ENCODE results near the gene DEFB127. TPM values are rescaled to one million over a fixed set of nuclear protein-coding genes. Genes with fewer than 3 reads are reported as not detected.
"Not testable (repeated sequence)": the region's sequence is repeated elsewhere in the genome, so short reads cannot be mapped to it uniquely, and the experiment has no call there.

Gene DEFB127, protein sequence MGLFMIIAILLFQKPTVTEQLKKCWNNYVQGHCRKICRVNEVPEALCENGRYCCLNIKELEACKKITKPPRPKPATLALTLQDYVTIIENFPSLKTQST
- not detected for total RNA-seq
- polyA plus RNA-seq, result not detected
- long read RNA-seq, donor 1, result 0 reads
- long read RNA-seq, donor 2, result 0 reads

DNA sequence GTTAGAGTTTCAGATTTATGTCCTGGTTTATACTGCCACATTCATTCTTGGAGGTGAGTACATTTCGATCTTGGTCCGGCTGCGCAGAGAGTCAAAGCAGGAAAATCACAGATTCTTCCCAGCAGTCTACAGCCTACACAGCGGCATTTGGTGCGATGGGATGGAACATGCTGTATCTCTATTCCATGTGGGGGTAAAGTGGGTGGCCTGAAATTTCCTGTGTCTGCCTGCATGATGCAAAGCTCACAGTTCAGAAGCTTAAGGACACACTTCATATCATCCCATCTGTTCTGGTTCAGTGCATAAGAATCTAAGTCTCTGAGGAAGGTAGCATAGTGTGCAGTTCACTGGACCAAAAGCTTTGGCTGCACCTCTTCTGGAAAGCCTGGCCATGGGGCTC, at the start of gene DEFB127:
Gene DEFB127, plus strand, starts transcription at position 301 of the 400 bp plus-strand sequence. Its CDS starts 91 bp downstream, at position 392.
- no peaks in the 10 kb centered on the region for H3K9me3 ChIP-seq
- DNase-seq, result no peak
- no peak within 1 kb of the TSS for H3K4me3 ChIP-seq
- H3K27ac ChIP-seq, result no peak within 1 kb of the TSS
- no peaks in the 10 kb centered on the region for H3K36me3 ChIP-seq
- 85 to 95% (median 92%) methylated on average over 5 of the region's 5 CpGs for WGBS, 5 donors
- no peaks in the 10 kb centered on the region for H3K4me1 ChIP-seq
- H3K27me3 ChIP-seq (replicated peaks in 1 of 7), result peaks cover 0 to 7% (median 0%) of the 10 kb centered on the region in 7 donors
- intact Hi-C loops (cut with DNase I; ENCODE audit: low total_unique reads), result no loop called here
- TF ChIP-seq POLR2AphosphoS5 (IDR thresholded peaks at IDR 0.05), result no peak

DNA sequence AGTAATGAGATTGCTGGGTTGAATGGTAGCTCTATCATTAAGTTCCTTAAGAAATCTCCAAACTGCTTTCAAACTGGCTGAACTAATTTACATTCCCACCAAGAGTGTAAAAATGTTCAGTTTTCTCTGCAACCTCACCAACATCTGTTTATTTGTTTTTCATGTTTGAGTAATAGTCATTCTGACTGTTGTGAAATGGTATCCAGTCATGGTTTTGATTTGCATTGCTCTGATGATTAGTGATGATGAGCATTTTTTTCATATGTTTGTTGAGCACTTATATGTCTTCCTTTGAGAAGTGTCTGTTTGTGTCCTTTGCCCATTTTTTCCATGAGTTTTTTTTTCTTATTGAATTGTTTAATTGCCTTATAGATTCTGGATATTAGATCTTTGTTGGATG, 44.9 kb upstream of the DEFB127 start:
- Histone ChIP-seq H3K27ac (no peak overlapping the region), H3K36me3 (no peaks in the 10 kb centered on the region), H3K27me3 (replicated peaks in 1 of 7) (peaks cover 0 to 30% (median 9%) of the 10 kb centered on the region in 7 donors), H3K9me3 (peaks cover 0 to 11% (median 6%) of the 10 kb centered on the region in 8 donors), H3K4me1 (no peaks in the 10 kb centered on the region), H3K4me3 (no peak overlapping the region)
- intact Hi-C loops (cut with DNase I; ENCODE audit: low total_unique reads), result no loop called here
- DNase-seq, result no peak
- TF ChIP-seq, protein P1, sequence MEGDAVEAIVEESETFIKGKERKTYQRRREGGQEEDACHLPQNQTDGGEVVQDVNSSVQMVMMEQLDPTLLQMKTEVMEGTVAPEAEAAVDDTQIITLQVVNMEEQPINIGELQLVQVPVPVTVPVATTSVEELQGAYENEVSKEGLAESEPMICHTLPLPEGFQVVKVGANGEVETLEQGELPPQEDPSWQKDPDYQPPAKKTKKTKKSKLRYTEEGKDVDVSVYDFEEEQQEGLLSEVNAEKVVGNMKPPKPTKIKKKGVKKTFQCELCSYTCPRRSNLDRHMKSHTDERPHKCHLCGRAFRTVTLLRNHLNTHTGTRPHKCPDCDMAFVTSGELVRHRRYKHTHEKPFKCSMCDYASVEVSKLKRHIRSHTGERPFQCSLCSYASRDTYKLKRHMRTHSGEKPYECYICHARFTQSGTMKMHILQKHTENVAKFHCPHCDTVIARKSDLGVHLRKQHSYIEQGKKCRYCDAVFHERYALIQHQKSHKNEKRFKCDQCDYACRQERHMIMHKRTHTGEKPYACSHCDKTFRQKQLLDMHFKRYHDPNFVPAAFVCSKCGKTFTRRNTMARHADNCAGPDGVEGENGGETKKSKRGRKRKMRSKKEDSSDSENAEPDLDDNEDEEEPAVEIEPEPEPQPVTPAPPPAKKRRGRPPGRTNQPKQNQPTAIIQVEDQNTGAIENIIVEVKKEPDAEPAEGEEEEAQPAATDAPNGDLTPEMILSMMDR (IDR thresholded peaks at IDR 0.05 in 8 of 11, conservative IDR thresholded peaks at IDR 0.05 in 3 of 11), result no peak
- no peak for TF ChIP-seq POLR2A (IDR thresholded peaks at IDR 0.05)
- TF ChIP-seq POLR2AphosphoS5 (IDR thresholded peaks at IDR 0.05), result no peak

DNA sequence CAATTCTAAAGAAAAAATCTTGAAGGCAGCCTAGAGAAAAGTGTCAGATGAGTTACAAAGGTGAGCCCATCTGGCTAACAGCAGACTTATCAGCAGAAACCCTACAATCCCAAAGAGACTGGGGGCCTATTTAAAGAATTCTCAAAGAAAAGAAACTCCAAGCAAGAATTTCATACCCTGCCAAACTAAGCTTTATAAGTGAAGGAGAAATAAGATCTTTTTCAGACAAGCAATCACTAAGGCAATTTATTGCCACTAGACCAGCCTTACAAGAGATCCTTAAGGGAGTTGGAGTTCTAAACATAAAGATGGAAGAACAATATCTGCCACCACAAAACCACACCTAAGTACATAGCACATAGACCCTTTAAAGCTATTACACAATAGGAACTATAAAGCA, 39.7 kb upstream of the DEFB127 start:
- Histone ChIP-seq H3K36me3 (no peaks in the 10 kb centered on the region), H3K27ac (no peak overlapping the region), H3K4me3 (no peak overlapping the region), H3K27me3 (replicated peaks in 1 of 7) (peaks cover 0 to 67% (median 12%) of the 10 kb centered on the region in 7 donors), H3K9me3 (peaks cover 0 to 25% (median 14%) of the 10 kb centered on the region in 8 donors), H3K4me1 (no peaks in the 10 kb centered on the region)
- TF ChIP-seq POLR2A (IDR thresholded peaks at IDR 0.05), result no peak
- TF ChIP-seq, protein P1 (IDR thresholded peaks at IDR 0.05 in 8 of 11, conservative IDR thresholded peaks at IDR 0.05 in 3 of 11), result no peak
- no peak for TF ChIP-seq POLR2AphosphoS5 (IDR thresholded peaks at IDR 0.05)
- no peak for DNase-seq
- intact Hi-C loops (cut with DNase I; ENCODE audit: low total_unique reads), result no loop called here

DNA sequence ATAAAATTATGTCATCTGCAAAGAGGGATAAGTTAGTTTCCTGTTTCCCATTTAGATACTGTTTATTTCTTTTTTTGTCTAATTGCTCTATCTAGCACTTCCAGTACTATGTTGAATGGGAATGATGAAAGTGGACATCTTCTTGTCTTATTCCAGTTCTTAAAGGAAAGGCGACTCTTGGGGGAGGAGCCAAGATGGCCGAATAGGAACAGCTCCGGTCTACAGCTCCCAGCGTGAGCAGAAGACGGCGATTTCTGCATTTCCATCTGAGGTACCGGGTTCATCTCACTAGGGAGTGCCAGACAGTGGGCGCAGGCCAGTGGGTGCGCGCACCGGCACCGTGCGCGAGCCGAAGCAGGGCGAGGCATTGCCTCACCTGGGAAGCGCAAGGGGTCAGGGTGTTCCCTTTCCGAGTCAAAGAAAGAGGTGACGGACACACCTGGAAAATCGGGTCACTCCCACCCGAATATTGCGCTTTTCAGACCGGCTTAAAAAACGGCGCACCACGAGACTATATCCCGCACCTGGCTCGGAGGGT, 27.4 kb upstream of the DEFB127 start:
- H3K36me3 ChIP-seq; H3K27ac ChIP-seq; H3K9me3 ChIP-seq; H3K4me1 ChIP-seq; H3K4me3 ChIP-seq; DNase-seq; intact Hi-C loops (cut with DNase I; ENCODE audit: low total_unique reads): not testable (repeated sequence)
- H3K27me3 ChIP-seq (replicated peaks in 1 of 7), result peaks cover 0 to 22% (median 0%) of the 10 kb centered on the region in 7 donors
- WGBS, 5 donors, result 89 to 93% (median 92%) methylated on average over 22 to 28 of the region's 28 CpGs

DNA sequence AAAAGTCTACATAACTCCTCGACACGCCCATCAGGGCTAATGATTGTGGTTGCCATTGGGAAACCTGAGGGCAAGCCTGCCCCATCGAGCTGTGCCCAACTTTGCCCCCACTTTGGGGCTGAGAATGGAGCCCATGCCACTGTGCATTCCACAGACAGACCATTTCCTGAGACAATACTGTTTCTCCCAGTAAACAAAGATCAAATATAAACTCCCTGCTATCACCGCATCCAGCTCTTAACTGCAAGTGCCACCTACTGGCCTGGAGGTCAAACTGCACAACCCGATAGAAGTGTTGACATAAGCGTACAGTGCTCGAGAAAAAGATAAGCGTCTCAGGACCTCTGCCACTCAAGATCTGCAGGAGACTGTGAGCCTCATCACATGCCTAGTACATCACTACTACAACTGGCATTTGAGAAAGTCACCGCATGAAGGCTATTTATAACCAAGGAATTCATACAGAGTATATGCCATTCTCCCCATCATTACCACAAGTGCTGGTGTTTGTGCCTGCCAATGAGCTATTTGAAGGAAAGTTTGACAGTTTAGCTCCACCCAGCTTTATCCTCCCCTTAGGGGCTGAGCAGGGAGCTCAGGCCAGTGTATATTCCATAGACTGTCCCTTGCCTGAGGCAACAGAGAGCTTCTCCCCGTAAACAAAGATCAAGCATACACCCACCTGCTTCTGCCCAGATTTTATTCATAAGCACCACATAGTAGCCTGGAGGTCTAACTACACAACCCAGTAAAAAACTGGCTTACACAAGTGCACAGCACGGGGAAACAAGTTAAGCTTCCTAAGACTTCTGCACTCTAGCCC, 19.4 kb upstream of the DEFB127 start:
- Histone ChIP-seq H3K27ac (no peak overlapping the region), H3K9me3 (peaks cover 0 to 9% (median 0%) of the 10 kb centered on the region in 8 donors), H3K36me3 (no peaks in the 10 kb centered on the region), H3K4me1 (no peaks in the 10 kb centered on the region), H3K4me3 (no peak overlapping the region), H3K27me3 (replicated peaks in 1 of 7) (peaks cover 0 to 40% (median 0%) of the 10 kb centered on the region in 7 donors)
- TF ChIP-seq POLR2AphosphoS5 (IDR thresholded peaks at IDR 0.05), result no peak
- TF ChIP-seq, protein P1 (IDR thresholded peaks at IDR 0.05 in 8 of 11, conservative IDR thresholded peaks at IDR 0.05 in 3 of 11), result peak in 1 of 11 experiments; percentile 25
- no peak for DNase-seq
- WGBS, 5 donors, result 79 to 94% (median 87%) methylated on average over 11 of the region's 11 CpGs
- intact Hi-C loops (cut with DNase I; ENCODE audit: low total_unique reads), result no loop called here
